Measurements from ENCODE around the gene PCED1A.

DNA sequence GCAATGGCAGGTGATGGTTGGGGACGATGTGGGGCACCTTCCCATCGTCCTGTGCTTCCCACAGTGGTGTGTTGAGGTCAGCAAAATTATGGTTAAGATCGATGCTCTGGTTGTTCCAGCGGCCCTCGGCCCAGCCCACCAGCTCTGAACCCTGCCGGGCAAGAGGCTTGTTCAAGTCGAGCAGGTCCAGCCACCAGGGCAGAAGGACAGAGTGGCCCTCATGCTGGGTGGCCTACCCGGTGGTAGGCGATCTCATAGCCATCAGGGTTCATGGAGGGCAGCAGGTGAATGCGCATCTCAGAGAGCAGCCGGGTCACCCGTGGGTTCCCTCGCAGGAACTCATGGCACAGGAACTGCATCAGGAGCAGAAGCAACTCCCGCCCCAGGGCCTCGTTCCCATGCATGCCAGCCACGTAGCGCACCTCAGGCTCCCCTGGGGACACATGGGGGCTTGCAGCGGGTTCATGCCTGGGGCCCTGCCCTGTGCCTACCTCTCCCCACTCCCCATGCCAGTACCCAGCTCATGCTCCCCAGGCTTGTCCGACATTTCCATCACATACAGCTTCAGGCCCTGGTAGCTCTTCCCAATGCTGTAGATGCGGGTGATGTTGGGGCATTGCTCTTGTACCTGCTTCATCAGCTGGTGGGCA lies 44.3 kb downstream of the PCED1A start:
- TF ChIP-seq, protein P1, sequence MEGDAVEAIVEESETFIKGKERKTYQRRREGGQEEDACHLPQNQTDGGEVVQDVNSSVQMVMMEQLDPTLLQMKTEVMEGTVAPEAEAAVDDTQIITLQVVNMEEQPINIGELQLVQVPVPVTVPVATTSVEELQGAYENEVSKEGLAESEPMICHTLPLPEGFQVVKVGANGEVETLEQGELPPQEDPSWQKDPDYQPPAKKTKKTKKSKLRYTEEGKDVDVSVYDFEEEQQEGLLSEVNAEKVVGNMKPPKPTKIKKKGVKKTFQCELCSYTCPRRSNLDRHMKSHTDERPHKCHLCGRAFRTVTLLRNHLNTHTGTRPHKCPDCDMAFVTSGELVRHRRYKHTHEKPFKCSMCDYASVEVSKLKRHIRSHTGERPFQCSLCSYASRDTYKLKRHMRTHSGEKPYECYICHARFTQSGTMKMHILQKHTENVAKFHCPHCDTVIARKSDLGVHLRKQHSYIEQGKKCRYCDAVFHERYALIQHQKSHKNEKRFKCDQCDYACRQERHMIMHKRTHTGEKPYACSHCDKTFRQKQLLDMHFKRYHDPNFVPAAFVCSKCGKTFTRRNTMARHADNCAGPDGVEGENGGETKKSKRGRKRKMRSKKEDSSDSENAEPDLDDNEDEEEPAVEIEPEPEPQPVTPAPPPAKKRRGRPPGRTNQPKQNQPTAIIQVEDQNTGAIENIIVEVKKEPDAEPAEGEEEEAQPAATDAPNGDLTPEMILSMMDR (IDR thresholded peaks at IDR 0.05; ENCODE audit: control extremely low read depth in 1 of 3, insufficient read depth in 1 of 3, low read depth in 1 of 3, low read length in 3 of 3) = no peak
- TF ChIP-seq, protein P2, sequence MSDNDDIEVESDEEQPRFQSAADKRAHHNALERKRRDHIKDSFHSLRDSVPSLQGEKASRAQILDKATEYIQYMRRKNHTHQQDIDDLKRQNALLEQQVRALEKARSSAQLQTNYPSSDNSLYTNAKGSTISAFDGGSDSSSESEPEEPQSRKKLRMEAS (IDR thresholded peaks at IDR 0.05) = no peak
- TF ChIP-seq EP300 (IDR thresholded peaks at IDR 0.05; ENCODE audit: borderline replicate concordance in 1 of 2, low read depth in 2 of 2, low read length in 2 of 2) (no peak), POLR2A (IDR thresholded peaks at IDR 0.05; ENCODE audit: control extremely low read depth in 1 of 2, low read depth in 2 of 2, low read length in 2 of 2) (no peak), ZNF274 (IDR thresholded peaks at IDR 0.05; ENCODE audit: borderline replicate concordance, extremely low read depth, low read length) (no peak), SAP30 (IDR thresholded peaks at IDR 0.05; ENCODE audit: insufficient read depth, insufficient replicate concordance, low read length) (no peak), PHF8 (conservative IDR thresholded peaks at IDR 0.05; ENCODE audit: low read depth, low read length) (no peak), POLR2AphosphoS5 (IDR thresholded peaks at IDR 0.05; ENCODE audit: low read depth, low read length) (no peak), BRCA1 (IDR thresholded peaks at IDR 0.05; ENCODE audit: low read depth, low read length) (no peak), RNF2 (IDR thresholded peaks at IDR 0.05; ENCODE audit: borderline replicate concordance, low read depth, low read length, missing control alignments, poor library complexity, severe bottlenecking) (no peak), RAD21 (IDR thresholded peaks at IDR 0.05 in 1 of 2, conservative IDR thresholded peaks at IDR 0.05 in 1 of 2; ENCODE audit: low read depth in 2 of 2, low read length in 2 of 2) (no peak), CBX8 (IDR thresholded peaks at IDR 0.05; ENCODE audit: borderline replicate concordance, low read depth, low read length) (no peak)

Measured in H1 (cell line).